Measurements from ENCODE around the gene INSL3.
"Not testable (repeated sequence)": the region's sequence is repeated elsewhere in the genome, so short reads cannot be mapped to it uniquely, and the experiment has no call there.

Gene INSL3

GRCh38 chr19:17790059-17790780 is 31.1 kb downstream of the INSL3 start:
- no peak overlapping the region for H3K4me3 ChIP-seq (ENCODE audit: low read depth, low read length)
- no peak for DNase-seq (ENCODE audit: low read depth)
- no peak for TF ChIP-seq CTCF (IDR thresholded peaks at IDR 0.05; ENCODE audit: insufficient read depth, low read depth, low read length, missing control alignments)

GRCh38 chr19:17788632-17789031 is 32.7 kb downstream of the INSL3 start:
- no peak for DNase-seq (ENCODE audit: low read depth)
- H3K4me3 ChIP-seq (ENCODE audit: low read depth, low read length) = no peak overlapping the region
- TF ChIP-seq CTCF (IDR thresholded peaks at IDR 0.05; ENCODE audit: insufficient read depth, low read depth, low read length, missing control alignments) = no peak

DNA sequence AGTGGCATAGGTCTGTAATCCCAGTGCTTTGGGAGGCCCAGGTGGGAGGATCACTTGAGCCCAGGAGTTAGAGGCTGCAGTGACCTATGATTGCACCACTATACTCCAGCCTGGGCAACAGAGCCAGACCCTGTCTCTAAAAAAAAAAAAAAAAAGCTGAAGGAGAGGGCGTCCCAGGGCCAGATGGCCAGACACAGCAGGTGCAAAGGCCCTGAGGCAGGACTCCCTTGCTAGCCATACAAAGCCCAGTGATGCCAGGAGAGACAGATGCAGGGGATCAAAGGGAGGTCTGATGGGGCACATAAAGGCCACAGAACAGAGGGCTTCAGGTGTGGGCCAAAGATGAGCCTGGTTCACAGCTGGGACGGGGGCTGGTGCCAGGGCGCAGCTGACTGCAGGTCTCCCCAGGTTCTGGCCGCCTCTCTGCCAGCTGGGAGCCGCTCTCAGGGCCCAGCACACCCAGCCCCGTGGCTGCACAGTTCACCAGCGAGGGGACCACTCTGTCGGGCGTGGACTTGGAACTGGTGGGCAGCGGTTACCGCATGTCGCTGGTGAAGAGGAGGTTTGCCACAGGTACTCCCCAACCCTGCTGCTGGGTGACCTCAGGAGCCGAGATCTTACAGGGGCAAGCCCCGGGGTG is 33.9 kb downstream of the INSL3 start:
- H3K4me3 ChIP-seq (ENCODE audit: low read depth, low read length) = no peak overlapping the region
- no peak for TF ChIP-seq CTCF (IDR thresholded peaks at IDR 0.05; ENCODE audit: insufficient read depth, low read depth, low read length, missing control alignments)
- DNase-seq (ENCODE audit: low read depth) = no peak

GRCh38 chr19:17784201-17785008 is 36.9 kb downstream of the INSL3 start:
- no peak overlapping the region for H3K4me3 ChIP-seq (ENCODE audit: low read depth, low read length)
- peak; percentile 81 for DNase-seq (ENCODE audit: low read depth)
- TF ChIP-seq CTCF (IDR thresholded peaks at IDR 0.05; ENCODE audit: insufficient read depth, low read depth, low read length, missing control alignments) = peak; percentile 88

DNA sequence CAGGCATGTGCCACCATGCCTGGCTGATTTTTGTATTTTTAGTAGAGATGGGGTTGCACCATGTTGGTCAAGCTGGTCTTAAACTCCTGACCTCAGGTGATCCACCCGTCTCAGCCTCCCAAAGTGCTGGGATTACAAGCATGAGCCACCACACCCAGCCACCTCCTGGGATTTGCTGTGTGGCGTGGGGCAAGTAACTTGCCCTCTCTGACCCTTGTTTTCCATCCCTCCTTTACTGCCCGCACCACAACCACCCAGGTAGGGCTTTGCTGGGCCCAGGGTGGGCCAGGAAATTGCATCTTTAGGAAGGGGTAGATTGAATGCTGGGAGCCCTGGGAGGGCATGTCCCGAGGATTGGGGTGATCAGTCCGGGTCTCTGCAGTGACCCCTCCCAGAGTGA is 37.6 kb downstream of the INSL3 start:
- H3K4me3 ChIP-seq (ENCODE audit: low read depth, low read length); DNase-seq (ENCODE audit: low read depth): not testable (repeated sequence)

DNA sequence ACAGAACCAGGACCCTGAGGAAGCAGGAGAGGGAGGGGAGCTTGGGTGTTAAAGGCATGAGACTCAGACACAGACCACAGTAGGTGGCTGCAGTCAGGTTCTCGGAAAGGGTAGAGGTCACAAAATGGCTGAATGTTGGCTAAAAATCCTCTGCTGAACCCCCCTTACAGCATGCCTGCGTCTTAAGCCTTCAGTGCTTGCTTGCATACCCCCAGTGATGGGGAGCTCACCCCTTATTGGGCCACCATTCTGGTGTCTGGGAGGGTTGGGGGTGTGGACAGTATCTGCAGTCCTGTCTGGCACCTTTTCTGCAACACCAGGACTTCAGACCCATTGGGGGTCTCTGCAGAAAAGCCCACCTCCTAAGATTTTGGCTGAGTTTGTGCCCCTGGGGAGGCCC is 40.5 kb downstream of the INSL3 start:
- H3K4me3 ChIP-seq (ENCODE audit: low read depth, low read length) = no peak overlapping the region
- DNase-seq (ENCODE audit: low read depth) = no peak
- no peak for TF ChIP-seq CTCF (IDR thresholded peaks at IDR 0.05; ENCODE audit: insufficient read depth, low read depth, low read length, missing control alignments)

All from GM12865 (cell line).